Measurements from ENCODE around the gene WDR45. TPM values are rescaled to one million over a fixed set of nuclear protein-coding genes. Genes with fewer than 3 reads are reported as not detected.
A peak's percentile ranks its signal among the peaks of the same experiment; 100 is the strongest.

The WDR45 gene
- total and polyA plus RNA-seq, 2 of the 13 experiments (the other 11 are each of a cell fraction or from before 2014, with no cell fraction given) = 16.4 to 65.5 TPM

GRCh38 chrX:49079489-49080428, at the start of gene WDR45 (continued):
- TF ChIP-seq ZNF792 (CRISPR knock-in tag; IDR thresholded peaks at IDR 0.05) (no peak), SMAD1 (CRISPR knock-in tag; IDR thresholded peaks at IDR 0.05; ENCODE audit: borderline replicate concordance, low read depth) (no peak), ZNF431 (CRISPR knock-in tag; IDR thresholded peaks at IDR 0.05; ENCODE audit: borderline replicate concordance, low read depth) (no peak), ZBTB20 (CRISPR knock-in tag; IDR thresholded peaks at IDR 0.05; ENCODE audit: borderline replicate concordance, low read depth) (no peak), TFAP4 (IDR thresholded peaks at IDR 0.05; ENCODE audit: borderline replicate concordance, low read depth) (peak; percentile 94; the same call in 1 of the 2 replicates), TCF12 (IDR thresholded peaks at IDR 0.05) (no peak), TCF12 (CRISPR knock-in tag; IDR thresholded peaks at IDR 0.05) (no peak), ETS1 (CRISPR knock-in tag; IDR thresholded peaks at IDR 0.05) (no peak), ZXDC (CRISPR knock-in tag; IDR thresholded peaks at IDR 0.05) (no peak), ZBTB49 (CRISPR knock-in tag; IDR thresholded peaks at IDR 0.05; ENCODE audit: borderline replicate concordance) (no peak), ZNF598 (CRISPR knock-in tag; IDR thresholded peaks at IDR 0.05; ENCODE audit: borderline replicate concordance) (no peak), NONO (IDR thresholded peaks at IDR 0.05) (no peak), NONO (CRISPR knock-in tag; conservative IDR thresholded peaks at IDR 0.05) (peak; percentile 53; the same call in 1 of the 2 replicates), ZFYVE20 (CRISPR knock-in tag; IDR thresholded peaks at IDR 0.05; ENCODE audit: borderline replicate concordance, low read depth) (no peak), ZNF878 (CRISPR knock-in tag; IDR thresholded peaks at IDR 0.05) (peak; percentile 69; the same call in 1 of the 2 replicates), DRAP1 (CRISPR knock-in tag; IDR thresholded peaks at IDR 0.05) (0 out of 2 replicates have a peak, but pooled peaks have one; percentile 23), ZNF143 (CRISPR knock-in tag; IDR thresholded peaks at IDR 0.05) (no peak), ZBTB38 (CRISPR knock-in tag; IDR thresholded peaks at IDR 0.05) (peak; percentile 46; the same call in 1 of the 2 replicates), SUZ12 (IDR thresholded peaks at IDR 0.05; ENCODE audit: low read depth, low read length) (no peak), HNRNPLL (IDR thresholded peaks at IDR 0.05; ENCODE audit: low read depth, low read length, poor library complexity, severe bottlenecking) (peak; percentile 12), ZNF703 (CRISPR knock-in tag; IDR thresholded peaks at IDR 0.05; ENCODE audit: borderline replicate concordance) (no peak)
